RWPE2 (cell line): ENCODE measurements around the gene AFAP1L1.

Experiments
- ATAC-seq: fragments of 200-7000 bp; cut with Tn5 transposase; 3 replicates; pipeline ENCODE4 v1.9.1; 2021; ENCODE audit warnings: low read depth
- DNase-seq: peaks from one replicate; pipeline ENCODE4 v3.0.0-alpha.2; 2020; ENCODE audit warnings: low spot score
- H3K27ac ChIP-seq: fragments of 450-650 bp; 2 replicates; pipeline ENCODE4 v1.5.1; 2017; ENCODE audit warnings: mild to moderate bottlenecking; ENCODE audit not compliant: poor library complexity, severe bottlenecking
- H3K27me3 ChIP-seq: fragments of 250-450 bp; sonication (Bioruptor Pico); 2 replicates; pipeline ENCODE4 v1.5.1; 2021; ENCODE audit warnings: mild to moderate bottlenecking, moderate library complexity; ENCODE audit not compliant: insufficient read depth, poor library complexity, severe bottlenecking
- H3K36me3 ChIP-seq: fragments of 250-450 bp; sonication (Bioruptor Pico); 2 replicates; pipeline ENCODE4 v1.5.1; 2020; ENCODE audit warnings: low read depth, mild to moderate bottlenecking, moderate library complexity
- H3K4me1 ChIP-seq: fragments of 250-450 bp; sonication (Bioruptor Pico); 2 replicates; pipeline ENCODE4 v1.5.1; 2021; ENCODE audit warnings: mild to moderate bottlenecking, moderate library complexity; ENCODE audit not compliant: insufficient read depth, poor library complexity, severe bottlenecking
- H3K4me3 ChIP-seq: fragments of 250-450 bp; sonication (Bioruptor Pico); 2 replicates; pipeline ENCODE4 v1.5.1; 2021; ENCODE audit warnings: mild to moderate bottlenecking, moderate library complexity; ENCODE audit not compliant: severe bottlenecking
- H3K9me3 ChIP-seq: fragments of 250-450 bp; sonication (Bioruptor Pico); 2 replicates; pipeline ENCODE4 v1.5.1; 2021; ENCODE audit warnings: mild to moderate bottlenecking, moderate library complexity; ENCODE audit not compliant: severe bottlenecking
- CTCF ChIP-seq: fragments of 450-650 bp; IDR thresholded peaks from one replicate; pipeline ENCODE4 v1.5.1; 2017; ENCODE audit warnings: mild to moderate bottlenecking, moderate library complexity; ENCODE audit not compliant: poor library complexity, severe bottlenecking

AFAP1L1 gene

GRCh38 chr5:149317281-149318048 is 45.8 kb downstream of the AFAP1L1 start:
- TF ChIP-seq CTCF: peak; percentile 91
- no peak overlapping the region for H3K4me3 ChIP-seq
- no peak for DNase-seq
- no peak overlapping the region for H3K27ac ChIP-seq
- peak; percentile 38; the same call in 1 of the 3 replicates for ATAC-seq
- peaks cover 16% of the 10 kb centered on the region for H3K36me3 ChIP-seq
- H3K4me1 ChIP-seq: peaks cover 11% of the 10 kb centered on the region
- no peaks in the 10 kb centered on the region for H3K27me3 ChIP-seq
- H3K9me3 ChIP-seq: no peaks in the 10 kb centered on the region

GRCh38 chr5:149319174-149319573 is 47.5 kb downstream of the AFAP1L1 start:
- H3K27ac ChIP-seq: no peak overlapping the region

GRCh38 chr5:149320791-149321330 is 49.2 kb downstream of the AFAP1L1 start:
- H3K4me1 ChIP-seq: peaks cover 23% of the 10 kb centered on the region
- H3K27ac ChIP-seq: peak overlapping the region; percentile 63
- TF ChIP-seq CTCF: no peak
- H3K27me3 ChIP-seq: no peaks in the 10 kb centered on the region
- DNase-seq: peak; percentile 90
- H3K4me3 ChIP-seq: no peak overlapping the region
- ATAC-seq: peak; percentile 82
- peaks cover 25% of the 10 kb centered on the region for H3K36me3 ChIP-seq
- H3K9me3 ChIP-seq: no peaks in the 10 kb centered on the region

More at GRCh38 chr5:149319174-149319573, 47.5 kb downstream of the AFAP1L1 start:
- no peaks in the 10 kb centered on the region for H3K27me3 ChIP-seq
- no peak for DNase-seq
- peaks cover 25% of the 10 kb centered on the region for H3K36me3 ChIP-seq
- TF ChIP-seq CTCF: no peak
- H3K4me1 ChIP-seq: peaks cover 11% of the 10 kb centered on the region
- ATAC-seq: no peak
- H3K4me3 ChIP-seq: no peak overlapping the region
- H3K9me3 ChIP-seq: no peaks in the 10 kb centered on the region

- no peak overlapping the region for H3K4me3 ChIP-seq
- no peaks in the 10 kb centered on the region for H3K9me3 ChIP-seq
- ATAC-seq: no peak
- TF ChIP-seq CTCF: no peak
- peaks cover 23% of the 10 kb centered on the region for H3K4me1 ChIP-seq
- H3K27me3 ChIP-seq: no peaks in the 10 kb centered on the region
- H3K36me3 ChIP-seq: peaks cover 25% of the 10 kb centered on the region
- DNase-seq: no peak
- no peak overlapping the region for H3K27ac ChIP-seq
Observed at GRCh38 chr5:149322518-149322917, 50.9 kb downstream of the AFAP1L1 start.

- Histone ChIP-seq H3K4me1 (peaks cover 23% of the 10 kb centered on the region), H3K27ac (peak overlapping the region; percentile 55), H3K9me3 (no peaks in the 10 kb centered on the region), H3K4me3 (no peak overlapping the region), H3K36me3 (peaks cover 22% of the 10 kb centered on the region), H3K27me3 (no peaks in the 10 kb centered on the region)
- ATAC-seq (no peak), DNase-seq (no peak)
- TF ChIP-seq CTCF: no peak
Observed at GRCh38 chr5:149323210-149323609, 51.6 kb downstream of the AFAP1L1 start.
